ENCODE data around the gene LMO1.

Gene LMO1

GRCh38 chr11:8224711-8225110 lies 39.0 kb downstream of the LMO1 start:
- no peak for TF ChIP-seq PATZ1 (CRISPR knock-in tag; IDR thresholded peaks at IDR 0.05; ENCODE audit: borderline replicate concordance)
- TF ChIP-seq BACH2 (CRISPR knock-in tag; IDR thresholded peaks at IDR 0.05; ENCODE audit: borderline replicate concordance): no peak
- no peak for TF ChIP-seq ZC3H10 (CRISPR knock-in tag; IDR thresholded peaks at IDR 0.05)
- no peak for TF ChIP-seq ARNTL (CRISPR knock-in tag; IDR thresholded peaks at IDR 0.05; ENCODE audit: borderline replicate concordance, low read depth)
- TF ChIP-seq CSDC2 (CRISPR knock-in tag; IDR thresholded peaks at IDR 0.05): no peak
- no peak for TF ChIP-seq ESRRG (CRISPR knock-in tag; IDR thresholded peaks at IDR 0.05)
- no peak for TF ChIP-seq OSR1 (CRISPR knock-in tag; IDR thresholded peaks at IDR 0.05)
- TF ChIP-seq TCF4 (CRISPR knock-in tag; IDR thresholded peaks at IDR 0.05; ENCODE audit: borderline replicate concordance): no peak
- no peak for TF ChIP-seq SNAI2 (CRISPR knock-in tag; IDR thresholded peaks at IDR 0.05)
- TF ChIP-seq TOX (CRISPR knock-in tag; IDR thresholded peaks at IDR 0.05; ENCODE audit: borderline replicate concordance): no peak
- no peak for TF ChIP-seq ZFP3 (CRISPR knock-in tag; IDR thresholded peaks at IDR 0.05)
- TF ChIP-seq ZNF8 (CRISPR knock-in tag; IDR thresholded peaks at IDR 0.05): no peak
- TF ChIP-seq TSHZ2 (CRISPR knock-in tag; IDR thresholded peaks at IDR 0.05): no peak
- TF ChIP-seq, protein P1, sequence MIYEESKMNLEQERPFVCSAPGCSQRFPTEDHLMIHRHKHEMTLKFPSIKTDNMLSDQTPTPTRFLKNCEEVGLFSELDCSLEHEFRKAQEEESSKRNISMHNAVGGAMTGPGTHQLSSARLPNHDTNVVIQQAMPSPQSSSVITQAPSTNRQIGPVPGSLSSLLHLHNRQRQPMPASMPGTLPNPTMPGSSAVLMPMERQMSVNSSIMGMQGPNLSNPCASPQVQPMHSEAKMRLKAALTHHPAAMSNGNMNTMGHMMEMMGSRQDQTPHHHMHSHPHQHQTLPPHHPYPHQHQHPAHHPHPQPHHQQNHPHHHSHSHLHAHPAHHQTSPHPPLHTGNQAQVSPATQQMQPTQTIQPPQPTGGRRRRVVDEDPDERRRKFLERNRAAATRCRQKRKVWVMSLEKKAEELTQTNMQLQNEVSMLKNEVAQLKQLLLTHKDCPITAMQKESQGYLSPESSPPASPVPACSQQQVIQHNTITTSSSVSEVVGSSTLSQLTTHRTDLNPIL (CRISPR knock-in tag; IDR thresholded peaks at IDR 0.05; ENCODE audit: low read depth): no peak
- no peak for TF ChIP-seq PPARA (CRISPR knock-in tag; IDR thresholded peaks at IDR 0.05; ENCODE audit: borderline replicate concordance)
- no peak for TF ChIP-seq GLIS3 (CRISPR knock-in tag; IDR thresholded peaks at IDR 0.05)
- no peak for TF ChIP-seq POU6F1 (CRISPR knock-in tag; IDR thresholded peaks at IDR 0.05; ENCODE audit: borderline replicate concordance, low read depth)
- TF ChIP-seq, protein P2, sequence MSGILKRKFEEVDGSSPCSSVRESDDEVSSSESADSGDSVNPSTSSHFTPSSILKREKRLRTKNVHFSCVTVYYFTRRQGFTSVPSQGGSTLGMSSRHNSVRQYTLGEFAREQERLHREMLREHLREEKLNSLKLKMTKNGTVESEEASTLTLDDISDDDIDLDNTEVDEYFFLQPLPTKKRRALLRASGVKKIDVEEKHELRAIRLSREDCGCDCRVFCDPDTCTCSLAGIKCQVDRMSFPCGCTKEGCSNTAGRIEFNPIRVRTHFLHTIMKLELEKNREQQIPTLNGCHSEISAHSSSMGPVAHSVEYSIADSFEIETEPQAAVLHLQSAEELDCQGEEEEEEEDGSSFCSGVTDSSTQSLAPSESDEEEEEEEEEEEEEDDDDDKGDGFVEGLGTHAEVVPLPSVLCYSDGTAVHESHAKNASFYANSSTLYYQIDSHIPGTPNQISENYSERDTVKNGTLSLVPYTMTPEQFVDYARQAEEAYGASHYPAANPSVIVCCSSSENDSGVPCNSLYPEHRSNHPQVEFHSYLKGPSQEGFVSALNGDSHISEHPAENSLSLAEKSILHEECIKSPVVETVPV (CRISPR knock-in tag; IDR thresholded peaks at IDR 0.05): no peak
- no peak for TF ChIP-seq ZNF70 (CRISPR knock-in tag; IDR thresholded peaks at IDR 0.05)
- TF ChIP-seq ISL1 (CRISPR knock-in tag; IDR thresholded peaks at IDR 0.05): no peak
- no peak for ATAC-seq

GRCh38 chr11:8224161-8224591 lies 39.5 kb downstream of the LMO1 start:
- ATAC-seq: no peak
- no peak for TF ChIP-seq OSR1 (CRISPR knock-in tag; IDR thresholded peaks at IDR 0.05)

- no peak for ATAC-seq
- TF ChIP-seq ESRRG (CRISPR knock-in tag; IDR thresholded peaks at IDR 0.05) (no peak), POU6F1 (CRISPR knock-in tag; IDR thresholded peaks at IDR 0.05; ENCODE audit: borderline replicate concordance, low read depth) (no peak), CSDC2 (CRISPR knock-in tag; IDR thresholded peaks at IDR 0.05) (no peak), RARB (CRISPR knock-in tag; IDR thresholded peaks at IDR 0.05) (no peak), BACH2 (CRISPR knock-in tag; IDR thresholded peaks at IDR 0.05; ENCODE audit: borderline replicate concordance) (no peak), ZFP30 (CRISPR knock-in tag; IDR thresholded peaks at IDR 0.05) (no peak), ZFP3 (CRISPR knock-in tag; IDR thresholded peaks at IDR 0.05) (no peak), SNAI2 (CRISPR knock-in tag; IDR thresholded peaks at IDR 0.05) (no peak), ZNF70 (CRISPR knock-in tag; IDR thresholded peaks at IDR 0.05) (no peak), TSHZ2 (CRISPR knock-in tag; IDR thresholded peaks at IDR 0.05) (no peak), ZNF8 (CRISPR knock-in tag; IDR thresholded peaks at IDR 0.05) (no peak)
- TF ChIP-seq, protein P1 (CRISPR knock-in tag; IDR thresholded peaks at IDR 0.05; ENCODE audit: low read depth): no peak
Observed at GRCh38 chr11:8223513-8223900, 40.2 kb downstream of the LMO1 start.

Data from SK-N-SH treated with all-trans-retinoic acid at 6 μM for 48 hours (cell line).